ENCODE results near the gene CXCR6.
A peak's percentile ranks its signal among the peaks of the same experiment; 100 is the strongest.
"Not testable (repeated sequence)": the region's sequence is repeated elsewhere in the genome, so short reads cannot be mapped to it uniquely, and the experiment has no call there.

CXCR6 gene

DNA sequence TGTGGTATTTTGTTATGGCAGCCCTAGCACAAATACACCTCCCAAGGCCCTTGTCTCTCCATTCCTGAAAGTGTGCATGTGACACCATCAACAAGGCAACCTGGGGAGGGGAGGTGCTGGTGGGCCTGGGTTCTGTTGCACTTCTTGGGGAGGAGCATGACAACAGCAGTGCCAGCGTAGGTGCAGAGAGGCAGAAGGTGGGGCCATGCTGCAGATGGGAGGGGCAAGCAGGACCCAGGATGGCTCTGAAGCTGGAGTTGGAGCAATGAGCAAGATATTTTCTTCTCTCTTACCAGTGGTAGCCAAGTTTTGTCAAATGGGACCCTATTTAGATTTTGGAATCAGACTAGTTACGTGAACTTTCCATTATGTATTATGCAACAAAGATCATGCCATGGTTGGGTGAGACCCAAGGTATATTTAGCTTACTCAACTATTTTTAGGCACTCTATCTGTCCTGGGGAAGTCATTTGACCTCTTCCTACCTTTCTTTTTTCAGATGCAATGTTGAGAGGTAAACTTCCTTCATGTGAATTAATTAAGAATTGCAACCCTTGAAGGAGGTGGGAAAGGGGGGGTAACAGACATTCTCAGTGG is 49.0 kb downstream of the CXCR6 start:
- no peak for DNase-seq

GRCh38 chr3:45992821-45993221 is 49.6 kb downstream of the CXCR6 start:
- no peak for DNase-seq

- DNase-seq = no peak
Observed at GRCh38 chr3:45993421-45994027, 50.3 kb downstream of the CXCR6 start.

- peak; percentile 34 for DNase-seq
Observed at GRCh38 chr3:45994419-45995235, 51.4 kb downstream of the CXCR6 start.

DNA sequence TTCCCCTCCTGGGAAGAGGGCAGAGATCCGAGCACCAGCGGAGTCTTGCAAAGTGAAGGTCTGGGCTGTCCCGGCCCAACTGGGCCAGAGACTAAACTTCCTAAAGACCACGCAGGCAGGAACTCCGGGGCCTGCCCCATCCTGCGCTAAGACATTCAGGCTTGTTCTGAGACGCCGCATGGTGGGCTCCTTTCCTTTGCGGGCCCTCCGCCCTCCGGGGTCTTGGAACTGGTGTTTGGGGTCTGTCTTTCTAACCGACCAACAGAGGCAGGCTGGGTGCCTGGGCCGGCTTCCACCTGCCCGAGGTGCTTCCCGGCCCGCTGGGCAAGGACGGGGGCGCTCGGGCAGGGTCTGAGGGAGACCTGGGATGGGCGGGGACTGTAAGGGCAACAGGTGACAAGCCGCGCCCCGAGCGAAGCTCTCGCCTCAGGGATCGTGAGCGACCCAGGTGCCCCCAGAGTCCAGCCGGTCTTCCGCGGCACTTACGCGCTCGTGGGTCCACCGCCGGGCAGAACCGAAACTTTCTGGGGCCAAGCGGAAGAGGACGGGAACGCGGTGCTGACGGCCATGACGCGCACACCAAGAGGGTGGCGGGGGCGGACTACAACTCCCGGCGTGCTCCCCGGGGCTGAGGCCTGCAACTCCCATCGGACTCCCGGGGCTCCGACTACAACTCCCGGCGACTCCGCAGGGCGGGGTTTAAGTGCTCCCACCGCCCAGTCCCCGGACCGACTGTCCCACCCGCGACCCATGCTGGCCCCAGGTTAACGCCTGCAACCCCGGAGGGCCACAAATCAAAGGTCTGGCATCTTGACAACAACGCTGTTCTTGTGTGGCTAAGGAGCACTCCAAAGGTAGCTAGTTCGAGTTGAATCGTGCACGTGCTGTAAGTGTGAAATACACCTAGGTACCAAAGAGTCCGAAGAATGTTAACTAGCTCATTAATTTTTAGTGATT is 52.2 kb downstream of the CXCR6 start, which contains the start of gene FYCO1:
FYCO1 (minus strand) TSS at position 589 of the 957 bp plus-strand sequence. CDS start 10,914 bp downstream, outside the sequence.
- DNase-seq = peak; percentile 98

- not testable (repeated sequence) for DNase-seq
Observed at GRCh38 chr3:45997499-45997898, 54.2 kb downstream of the CXCR6 start.

- no peak for DNase-seq
Observed at GRCh38 chr3:45997942-45998341, 54.7 kb downstream of the CXCR6 start.
